ENCODE data around the gene KPNA4. TPM values are rescaled to one million over a fixed set of nuclear protein-coding genes. Genes with fewer than 3 reads are reported as not detected.

Gene KPNA4
- total RNA-seq, 1 experiment from 2014 or later, result 76.7 TPM

DNA sequence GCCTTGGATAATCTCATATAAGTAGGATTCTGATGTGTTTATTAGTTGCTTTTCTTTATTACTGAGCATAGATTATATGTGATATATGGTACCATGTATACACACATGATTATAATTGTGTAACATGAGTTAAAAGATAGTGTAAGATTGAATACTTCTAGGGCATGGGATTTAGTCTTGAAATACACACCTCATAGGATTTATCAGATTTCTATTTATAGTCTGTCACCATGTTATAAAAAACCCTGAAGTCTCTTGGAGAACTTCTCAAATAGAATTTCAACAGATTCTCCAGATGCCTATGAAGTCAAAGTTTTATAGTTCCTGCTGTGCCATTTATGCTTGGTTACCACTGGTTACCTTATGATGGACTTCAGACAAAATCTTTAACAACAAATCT is 11.2 kb upstream of the KPNA4 start:
- H3K23me2 ChIP-seq (ENCODE audit: insufficient read length, low read depth, low read length, poor library complexity, severe bottlenecking), result no peaks in the 10 kb centered on the region
- no peak overlapping the region for H3K14ac ChIP-seq (ENCODE audit: insufficient read depth, low read length)
- Mint-ChIP-seq H3K27ac (no peak overlapping the region), H3K36me3 (ENCODE audit: insufficient read depth in 1 of 3, low read depth in 3 of 3) (peaks cover 0 to 2% (median 0%) of the 10 kb centered on the region in 3 experiments; a peak in 2 of 7 replicates), H3K4me1 (peaks cover 3 to 9% of the 10 kb centered on the region in 2 experiments; a peak in 2 of 4 replicates), H3K4me3 (no peak overlapping the region), H3K9me3 (peaks cover 0 to 2% of the 10 kb centered on the region in 2 experiments; a peak in 3 of 5 replicates), H3K27me3 (ENCODE audit: low read depth) (no peaks in the 10 kb centered on the region; the same call in 1 of the 2 replicates)
- no peak overlapping the region for H2BK12ac ChIP-seq (ENCODE audit: insufficient read length, low read depth, low read length)
- no peaks in the 10 kb centered on the region for H3K27me3 ChIP-seq (ENCODE audit: insufficient read depth, low read length)
- H4K20me1 ChIP-seq (ENCODE audit: control insufficient read depth, insufficient read depth, insufficient read length), result no peaks in the 10 kb centered on the region
- H3K23ac ChIP-seq (ENCODE audit: insufficient read length, low read depth, low read length), result no peak overlapping the region
- H2BK5ac ChIP-seq (ENCODE audit: insufficient read length, low read length), result no peak overlapping the region
- no peak overlapping the region for H2BK20ac ChIP-seq (ENCODE audit: low read depth, low read length, poor library complexity, severe bottlenecking)
- no peaks in the 10 kb centered on the region for H3K9me3 ChIP-seq (ENCODE audit: control insufficient read depth, low read depth, low read length)
- no peak overlapping the region for H3K4ac ChIP-seq (ENCODE audit: low read depth, low read length)
- no peak overlapping the region for H3K56ac ChIP-seq (ENCODE audit: insufficient read length, low read depth, low read length)
- H3K4me2 ChIP-seq (ENCODE audit: insufficient read depth, insufficient read length, low read length), result no peak overlapping the region
- H4K8ac ChIP-seq (replicated peaks; ENCODE audit: insufficient read length, low read depth, low read length), result no peak overlapping the region
- TF ChIP-seq, protein P1, sequence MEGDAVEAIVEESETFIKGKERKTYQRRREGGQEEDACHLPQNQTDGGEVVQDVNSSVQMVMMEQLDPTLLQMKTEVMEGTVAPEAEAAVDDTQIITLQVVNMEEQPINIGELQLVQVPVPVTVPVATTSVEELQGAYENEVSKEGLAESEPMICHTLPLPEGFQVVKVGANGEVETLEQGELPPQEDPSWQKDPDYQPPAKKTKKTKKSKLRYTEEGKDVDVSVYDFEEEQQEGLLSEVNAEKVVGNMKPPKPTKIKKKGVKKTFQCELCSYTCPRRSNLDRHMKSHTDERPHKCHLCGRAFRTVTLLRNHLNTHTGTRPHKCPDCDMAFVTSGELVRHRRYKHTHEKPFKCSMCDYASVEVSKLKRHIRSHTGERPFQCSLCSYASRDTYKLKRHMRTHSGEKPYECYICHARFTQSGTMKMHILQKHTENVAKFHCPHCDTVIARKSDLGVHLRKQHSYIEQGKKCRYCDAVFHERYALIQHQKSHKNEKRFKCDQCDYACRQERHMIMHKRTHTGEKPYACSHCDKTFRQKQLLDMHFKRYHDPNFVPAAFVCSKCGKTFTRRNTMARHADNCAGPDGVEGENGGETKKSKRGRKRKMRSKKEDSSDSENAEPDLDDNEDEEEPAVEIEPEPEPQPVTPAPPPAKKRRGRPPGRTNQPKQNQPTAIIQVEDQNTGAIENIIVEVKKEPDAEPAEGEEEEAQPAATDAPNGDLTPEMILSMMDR (conservative IDR thresholded peaks at IDR 0.05), result no peak
- H2AFZ ChIP-seq (ENCODE audit: low read length), result no peak overlapping the region
- no peak overlapping the region for H2BK15ac ChIP-seq (ENCODE audit: low read depth, low read length)
- H3K18ac ChIP-seq (ENCODE audit: insufficient read length, low read depth, low read length), result no peak overlapping the region
- no peak overlapping the region for H2BK120ac ChIP-seq (ENCODE audit: low read depth, low read length, poor library complexity, severe bottlenecking)
- H4K91ac ChIP-seq (ENCODE audit: insufficient read length, low read depth, low read length), result no peak overlapping the region
- no peak overlapping the region for H3K9ac ChIP-seq (ENCODE audit: extremely low read depth, insufficient read length, low read length)
- H3K27ac ChIP-seq (ENCODE audit: insufficient read length, low read depth, low read length), result no peak overlapping the region
- no peak for DNase-seq
- H3K79me2 ChIP-seq (ENCODE audit: insufficient read depth, low read length), result no peaks in the 10 kb centered on the region
- no peak overlapping the region for H3T11ph ChIP-seq (ENCODE audit: low read length)
- H3K79me1 ChIP-seq (ENCODE audit: insufficient read depth, low read depth, low read length, poor library complexity, severe bottlenecking), result no peaks in the 10 kb centered on the region
- no peak overlapping the region for H4K5ac ChIP-seq (ENCODE audit: insufficient read length, low read depth, low read length)
- H3K4me1 ChIP-seq (ENCODE audit: insufficient read depth, low read length), result no peaks in the 10 kb centered on the region
- H2AK5ac ChIP-seq (ENCODE audit: insufficient read length, low read length), result no peak overlapping the region
